Keratinocyte (primary cell): ENCODE measurements around the gene DIP2C. TPM values are rescaled to one million over a fixed set of nuclear protein-coding genes. Genes with fewer than 3 reads are reported as not detected.

Experiments used
- DNase-seq: peaks from one replicate; pipeline ENCODE4 v3.0.0-alpha.2; 2011; ENCODE audit warnings: low read depth, missing footprints, low spot score
- FAIRE-seq: peaks from 2 replicates; lab custom pipeline; 2011; peaks lifted over from hg19 to GRCh38; lab: Jason Lieb, UNC
- H2AFZ ChIP-seq: 2 replicates; pipeline ENCODE4 v1.6.0; 2012; ENCODE audit warnings: low read length, control low read depth, inconsistent platforms; ENCODE audit not compliant: control insufficient read depth
- H3K27ac ChIP-seq: 2 replicates; pipeline ENCODE4 v1.5.1; 2011; ENCODE audit warnings: low read length; ENCODE audit not compliant: control insufficient read depth, insufficient read depth
- H3K27me3 ChIP-seq: 3 replicates; pipeline ENCODE4 v1.6.0; 2011; ENCODE audit warnings: low read length; ENCODE audit not compliant: control insufficient read depth, insufficient read depth; ENCODE audit errors: extremely low read depth
- H3K36me3 ChIP-seq, 2 experiments: 2 replicates in 1 of 2; 3 replicates in 1 of 2; pipeline ENCODE4 v1.5.1; 2011; ENCODE audit warnings: low read length in 2 of 2, mild to moderate bottlenecking in 1 of 2; ENCODE audit not compliant: control insufficient read depth in 2 of 2, insufficient read depth in 2 of 2; ENCODE audit errors: extremely low read depth in 1 of 2
- H3K4me1 ChIP-seq: 3 replicates; pipeline ENCODE4 v1.5.1; 2011; ENCODE audit warnings: low read length; ENCODE audit not compliant: control insufficient read depth, insufficient read depth; ENCODE audit errors: extremely low read depth
- H3K4me2 ChIP-seq: 3 replicates; pipeline ENCODE4 v1.6.0; 2011; ENCODE audit warnings: low read depth, low read length; ENCODE audit not compliant: control insufficient read depth, insufficient read depth; ENCODE audit errors: extremely low read depth
- H3K4me3 ChIP-seq, 3 experiments: fragments of 200-600 bp in 1 of 3; sonication (generic) in 1 of 3; 2 replicates in 2 of 3; 3 replicates in 1 of 3; pipeline ENCODE4 v1.5.1; 2011 to 2016; ENCODE audit warnings: low read length in 3 of 3, mild to moderate bottlenecking in 3 of 3, control low read depth in 2 of 3, inconsistent platforms in 1 of 3, low read depth in 1 of 3, mixed read lengths in 1 of 3, mixed run types in 1 of 3, moderate library complexity in 1 of 3; ENCODE audit not compliant: control insufficient read depth in 2 of 3, insufficient read depth in 2 of 3; ENCODE audit errors: extremely low read depth in 1 of 3
- H3K79me2 ChIP-seq: 2 replicates; pipeline ENCODE4 v1.6.0; 2012; ENCODE audit warnings: low read length; ENCODE audit not compliant: control insufficient read depth, insufficient read depth
- H3K9ac ChIP-seq: 3 replicates; pipeline ENCODE4 v1.6.0; 2011; ENCODE audit warnings: low read length; ENCODE audit not compliant: control insufficient read depth, insufficient read depth; ENCODE audit errors: extremely low read depth
- H3K9me1 ChIP-seq: 3 replicates; pipeline ENCODE4 v1.6.0; 2011; ENCODE audit warnings: low read length; ENCODE audit not compliant: control insufficient read depth, insufficient read depth; ENCODE audit errors: extremely low read depth
- H3K9me3 ChIP-seq: 2 replicates; pipeline ENCODE4 v1.5.1; 2012; ENCODE audit warnings: low read depth, low read length; ENCODE audit not compliant: control insufficient read depth
- H4K20me1 ChIP-seq: 3 replicates; pipeline ENCODE4 v1.6.0; 2011; ENCODE audit warnings: low read length; ENCODE audit not compliant: control insufficient read depth, insufficient read depth; ENCODE audit errors: extremely low read depth
- CTCF ChIP-seq, 3 experiments: IDR thresholded peaks in 1 of 3; conservative IDR thresholded peaks in 1 of 3; optimal IDR thresholded peaks in 1 of 3; 2 replicates in 2 of 3; 3 replicates in 1 of 3; pipeline versions ENCODE3 to v1.5.1; 2011; ENCODE audit warnings: low read length in 3 of 3, mild to moderate bottlenecking in 3 of 3, moderate library complexity in 2 of 3, control low read depth in 1 of 3, inconsistent platforms in 1 of 3; ENCODE audit not compliant: insufficient read depth in 2 of 3; ENCODE audit errors: extremely low read depth in 1 of 3
- EZH2 ChIP-seq: IDR thresholded peaks from one replicate; pipeline ENCODE4 v1.6.1; 2012; ENCODE audit warnings: inconsistent platforms, mild to moderate bottlenecking, low read length, moderate library complexity
- dilution Hi-C: fragments of 300-500 bp; cut with MboI; formaldehyde crosslinking; loops from one replicate; pipeline ENCODE4 v1.7.0; 2020; ENCODE audit warnings: low sequenced_read_pairs; ENCODE audit not compliant: extremely low pct_ligation_motif_present
- polyA plus RNA-seq, 5 experiments: library from polyadenylated mRNA; depleted of rRNA in 3 of 5; stranded (reverse) in 3 of 5; stranded (forward) in 1 of 5; unstranded in 1 of 5; fragments of >200 nt; gene quantifications; 1 replicate in 1 of 5; 2 replicates in 3 of 5; 3 replicates in 1 of 5; pipeline versions ENCODE4 v1.2.1 to v1.2.3, GENCODE V29; 2011 to 2012; ENCODE audit warnings: missing spikeins in 2 of 5, low read depth in 1 of 5, low replicate concordance in 1 of 5

Gene DIP2C
- polyA plus RNA-seq, 1 donor (not counting 4 experiments of a cell fraction or from before 2014, with no cell fraction given): 1.3 TPM

GRCh38 chr10:389836-390448, 299.5 kb downstream of the DIP2C start:
- Histone ChIP-seq H2AFZ (no peak overlapping the region), H3K79me2 (no peaks in the 10 kb centered on the region), H3K4me1 (no peaks in the 10 kb centered on the region), H4K20me1 (no peaks in the 10 kb centered on the region), H3K9me3 (no peaks in the 10 kb centered on the region), H3K4me2 (no peak overlapping the region), H3K9me1 (no peaks in the 10 kb centered on the region), H3K9ac (no peak overlapping the region), H3K27ac (no peak overlapping the region), H3K36me3 (no peaks in the 10 kb centered on the region), H3K4me3 (no peak overlapping the region), H3K27me3 (no peaks in the 10 kb centered on the region)
- DNase-seq (no peak), FAIRE-seq (no peak)
- dilution Hi-C loops: no loop called here
- TF ChIP-seq CTCF (optimal IDR thresholded peaks at IDR 0.05 in 1 of 3, IDR thresholded peaks at IDR 0.05 in 1 of 3, conservative IDR thresholded peaks at IDR 0.05 in 1 of 3; ENCODE audit: extremely low read depth in 1 of 3, insufficient read depth in 2 of 3, low read length in 3 of 3): no peak
- no peak for TF ChIP-seq EZH2

GRCh38 chr10:389261-389790, 300.1 kb downstream of the DIP2C start:
- no peaks in the 10 kb centered on the region for H3K27me3 ChIP-seq
- no peaks in the 10 kb centered on the region for H3K79me2 ChIP-seq
- dilution Hi-C loops: no loop called here
- FAIRE-seq: no peak
- H3K27ac ChIP-seq: no peak overlapping the region
- H3K4me2 ChIP-seq: no peak overlapping the region
- H4K20me1 ChIP-seq: no peaks in the 10 kb centered on the region
- no peak overlapping the region for H3K4me3 ChIP-seq
- no peak overlapping the region for H2AFZ ChIP-seq
- no peak for DNase-seq
- H3K36me3 ChIP-seq: no peaks in the 10 kb centered on the region
- TF ChIP-seq CTCF (optimal IDR thresholded peaks at IDR 0.05 in 1 of 3, IDR thresholded peaks at IDR 0.05 in 1 of 3, conservative IDR thresholded peaks at IDR 0.05 in 1 of 3; ENCODE audit: extremely low read depth in 1 of 3, insufficient read depth in 2 of 3, low read length in 3 of 3) (no peak), EZH2 (no peak)
- H3K9me1 ChIP-seq: no peaks in the 10 kb centered on the region
- H3K4me1 ChIP-seq: no peaks in the 10 kb centered on the region
- no peak overlapping the region for H3K9ac ChIP-seq
- H3K9me3 ChIP-seq: no peaks in the 10 kb centered on the region
